ENCODE data around the gene ATP5F1D. TPM values are rescaled to one million over a fixed set of nuclear protein-coding genes. Genes with fewer than 3 reads are reported as not detected.

The ATP5F1D gene
- total and polyA plus RNA-seq, 2 of the 13 experiments (the other 11 are each of a cell fraction or from before 2014, with no cell fraction given), result 39.4 to 78.7 TPM

- TF ChIP-seq ZNF816 (CRISPR knock-in tag; IDR thresholded peaks at IDR 0.05; ENCODE audit: borderline replicate concordance), result no peak
- peak; percentile 59 for TF ChIP-seq RBM39 (IDR thresholded peaks at IDR 0.05; ENCODE audit: low read depth, low read length, poor library complexity, severe bottlenecking)
- no peak; the same call in 1 of the 2 replicates for TF ChIP-seq PHF21A (CRISPR knock-in tag; IDR thresholded peaks at IDR 0.05)
- TF ChIP-seq, protein P1, sequence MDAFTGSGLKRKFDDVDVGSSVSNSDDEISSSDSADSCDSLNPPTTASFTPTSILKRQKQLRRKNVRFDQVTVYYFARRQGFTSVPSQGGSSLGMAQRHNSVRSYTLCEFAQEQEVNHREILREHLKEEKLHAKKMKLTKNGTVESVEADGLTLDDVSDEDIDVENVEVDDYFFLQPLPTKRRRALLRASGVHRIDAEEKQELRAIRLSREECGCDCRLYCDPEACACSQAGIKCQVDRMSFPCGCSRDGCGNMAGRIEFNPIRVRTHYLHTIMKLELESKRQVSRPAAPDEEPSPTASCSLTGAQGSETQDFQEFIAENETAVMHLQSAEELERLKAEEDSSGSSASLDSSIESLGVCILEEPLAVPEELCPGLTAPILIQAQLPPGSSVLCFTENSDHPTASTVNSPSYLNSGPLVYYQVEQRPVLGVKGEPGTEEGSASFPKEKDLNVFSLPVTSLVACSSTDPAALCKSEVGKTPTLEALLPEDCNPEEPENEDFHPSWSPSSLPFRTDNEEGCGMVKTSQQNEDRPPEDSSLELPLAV (CRISPR knock-in tag; conservative IDR thresholded peaks at IDR 0.05; ENCODE audit: low read depth), result no peak
- no peak for TF ChIP-seq TGIF2 (CRISPR knock-in tag; IDR thresholded peaks at IDR 0.05)
- no peak for TF ChIP-seq ZNF468 (CRISPR knock-in tag; IDR thresholded peaks at IDR 0.05)
- TF ChIP-seq, protein P2, sequence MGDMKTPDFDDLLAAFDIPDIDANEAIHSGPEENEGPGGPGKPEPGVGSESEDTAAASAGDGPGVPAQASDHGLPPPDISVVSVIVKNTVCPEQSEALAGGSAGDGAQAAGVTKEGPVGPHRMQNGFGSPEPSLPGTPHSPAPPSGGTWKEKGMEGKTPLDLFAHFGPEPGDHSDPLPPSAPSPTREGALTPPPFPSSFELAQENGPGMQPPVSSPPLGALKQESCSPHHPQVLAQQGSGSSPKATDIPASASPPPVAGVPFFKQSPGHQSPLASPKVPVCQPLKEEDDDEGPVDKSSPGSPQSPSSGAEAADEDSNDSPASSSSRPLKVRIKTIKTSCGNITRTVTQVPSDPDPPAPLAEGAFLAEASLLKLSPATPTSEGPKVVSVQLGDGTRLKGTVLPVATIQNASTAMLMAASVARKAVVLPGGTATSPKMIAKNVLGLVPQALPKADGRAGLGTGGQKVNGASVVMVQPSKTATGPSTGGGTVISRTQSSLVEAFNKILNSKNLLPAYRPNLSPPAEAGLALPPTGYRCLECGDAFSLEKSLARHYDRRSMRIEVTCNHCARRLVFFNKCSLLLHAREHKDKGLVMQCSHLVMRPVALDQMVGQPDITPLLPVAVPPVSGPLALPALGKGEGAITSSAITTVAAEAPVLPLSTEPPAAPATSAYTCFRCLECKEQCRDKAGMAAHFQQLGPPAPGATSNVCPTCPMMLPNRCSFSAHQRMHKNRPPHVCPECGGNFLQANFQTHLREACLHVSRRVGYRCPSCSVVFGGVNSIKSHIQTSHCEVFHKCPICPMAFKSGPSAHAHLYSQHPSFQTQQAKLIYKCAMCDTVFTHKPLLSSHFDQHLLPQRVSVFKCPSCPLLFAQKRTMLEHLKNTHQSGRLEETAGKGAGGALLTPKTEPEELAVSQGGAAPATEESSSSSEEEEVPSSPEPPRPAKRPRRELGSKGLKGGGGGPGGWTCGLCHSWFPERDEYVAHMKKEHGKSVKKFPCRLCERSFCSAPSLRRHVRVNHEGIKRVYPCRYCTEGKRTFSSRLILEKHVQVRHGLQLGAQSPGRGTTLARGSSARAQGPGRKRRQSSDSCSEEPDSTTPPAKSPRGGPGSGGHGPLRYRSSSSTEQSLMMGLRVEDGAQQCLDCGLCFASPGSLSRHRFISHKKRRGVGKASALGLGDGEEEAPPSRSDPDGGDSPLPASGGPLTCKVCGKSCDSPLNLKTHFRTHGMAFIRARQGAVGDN (CRISPR knock-in tag; IDR thresholded peaks at IDR 0.05), result peak; percentile 57
- no peak for TF ChIP-seq MTA3 (CRISPR knock-in tag; IDR thresholded peaks at IDR 0.05)
- TF ChIP-seq ZNF660 (CRISPR knock-in tag; IDR thresholded peaks at IDR 0.05; ENCODE audit: borderline replicate concordance, low read depth), result no peak
- TF ChIP-seq FOXA3 (CRISPR knock-in tag; IDR thresholded peaks at IDR 0.05), result no peak
- peak; percentile 50 for TF ChIP-seq ZFY (CRISPR knock-in tag; IDR thresholded peaks at IDR 0.05)
- TF ChIP-seq SP2 (CRISPR knock-in tag; IDR thresholded peaks at IDR 0.05), result no peak
- TF ChIP-seq EZH2 (conservative IDR thresholded peaks at IDR 0.05; ENCODE audit: low read depth, low read length), result no peak
- TF ChIP-seq, protein P3, sequence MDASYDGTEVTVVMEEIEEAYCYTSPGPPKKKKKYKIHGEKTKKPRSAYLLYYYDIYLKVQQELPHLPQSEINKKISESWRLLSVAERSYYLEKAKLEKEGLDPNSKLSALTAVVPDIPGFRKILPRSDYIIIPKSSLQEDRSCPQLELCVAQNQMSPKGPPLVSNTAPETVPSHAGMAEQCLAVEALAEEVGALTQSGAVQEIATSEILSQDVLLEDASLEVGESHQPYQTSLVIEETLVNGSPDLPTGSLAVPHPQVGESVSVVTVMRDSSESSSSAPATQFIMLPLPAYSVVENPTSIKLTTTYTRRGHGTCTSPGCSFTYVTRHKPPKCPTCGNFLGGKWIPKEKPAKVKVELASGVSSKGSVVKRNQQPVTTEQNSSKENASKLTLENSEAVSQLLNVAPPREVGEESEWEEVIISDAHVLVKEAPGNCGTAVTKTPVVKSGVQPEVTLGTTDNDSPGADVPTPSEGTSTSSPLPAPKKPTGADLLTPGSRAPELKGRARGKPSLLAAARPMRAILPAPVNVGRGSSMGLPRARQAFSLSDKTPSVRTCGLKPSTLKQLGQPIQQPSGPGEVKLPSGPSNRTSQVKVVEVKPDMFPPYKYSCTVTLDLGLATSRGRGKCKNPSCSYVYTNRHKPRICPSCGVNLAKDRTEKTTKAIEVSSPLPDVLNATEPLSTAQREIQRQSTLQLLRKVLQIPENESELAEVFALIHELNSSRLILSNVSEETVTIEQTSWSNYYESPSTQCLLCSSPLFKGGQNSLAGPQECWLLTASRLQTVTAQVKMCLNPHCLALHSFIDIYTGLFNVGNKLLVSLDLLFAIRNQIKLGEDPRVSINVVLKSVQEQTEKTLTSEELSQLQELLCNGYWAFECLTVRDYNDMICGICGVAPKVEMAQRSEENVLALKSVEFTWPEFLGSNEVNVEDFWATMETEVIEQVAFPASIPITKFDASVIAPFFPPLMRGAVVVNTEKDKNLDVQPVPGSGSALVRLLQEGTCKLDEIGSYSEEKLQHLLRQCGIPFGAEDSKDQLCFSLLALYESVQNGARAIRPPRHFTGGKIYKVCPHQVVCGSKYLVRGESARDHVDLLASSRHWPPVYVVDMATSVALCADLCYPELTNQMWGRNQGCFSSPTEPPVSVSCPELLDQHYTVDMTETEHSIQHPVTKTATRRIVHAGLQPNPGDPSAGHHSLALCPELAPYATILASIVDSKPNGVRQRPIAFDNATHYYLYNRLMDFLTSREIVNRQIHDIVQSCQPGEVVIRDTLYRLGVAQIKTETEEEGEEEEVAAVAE (CRISPR knock-in tag; IDR thresholded peaks at IDR 0.05; ENCODE audit: borderline replicate concordance), result no peak
- TF ChIP-seq NR2F6 (IDR thresholded peaks at IDR 0.05), result no peak; the same call in 1 of the 2 replicates
- TF ChIP-seq NR2F6 (CRISPR knock-in tag; IDR thresholded peaks at IDR 0.05), result no peak
- no peak for TF ChIP-seq KLF9 (CRISPR knock-in tag; IDR thresholded peaks at IDR 0.05; ENCODE audit: low read depth)
- TF ChIP-seq SRSF4 (IDR thresholded peaks at IDR 0.05; ENCODE audit: low read depth, low read length, poor library complexity, severe bottlenecking), result no peak
- TF ChIP-seq HES4 (CRISPR knock-in tag; IDR thresholded peaks at IDR 0.05; ENCODE audit: borderline replicate concordance), result no peak
- TF ChIP-seq ZNF431 (CRISPR knock-in tag; IDR thresholded peaks at IDR 0.05; ENCODE audit: borderline replicate concordance, low read depth), result peak; percentile 28; the same call in 1 of the 2 replicates
Observed at GRCh38 chr19:1251330-1252220, 10.0 kb downstream of the ATP5F1D start (continued).

Data from HepG2 (cell line).